Upper lobe of right lung (tissue), 1 donor: ENCODE measurements around the gene PLSCR4. TPM values are rescaled to one million over a fixed set of nuclear protein-coding genes. Genes with fewer than 3 reads are reported as not detected.
A peak's percentile ranks its signal among the peaks of the same experiment; 100 is the strongest.

Experiments
- ATAC-seq: fragments of 200-7000 bp; cut with Tn5 transposase; one replicate; pipeline ENCODE4 v1.9.1; 2020; ENCODE audit warnings: mild to moderate bottlenecking, moderate library complexity
- DNase-seq: peaks from one replicate; pipeline ENCODE4 v3.0.0-alpha.2; 2020
- H3K27ac ChIP-seq: fragments of 200-600 bp; one replicate; pipeline ENCODE4 v1.8.0; 2022
- H3K27me3 ChIP-seq: fragments of 200-600 bp; one replicate; pipeline ENCODE4 v1.8.0; 2022; ENCODE audit warnings: mild to moderate bottlenecking
- H3K36me3 ChIP-seq: fragments of 200-600 bp; one replicate; pipeline ENCODE4 v1.8.0; 2022
- H3K4me1 ChIP-seq: fragments of 200-600 bp; one replicate; pipeline ENCODE4 v1.8.0; 2022
- H3K4me3 ChIP-seq: fragments of 200-600 bp; one replicate; pipeline ENCODE4 v1.8.0; 2022; ENCODE audit warnings: mild to moderate bottlenecking
- H3K9me3 ChIP-seq: fragments of 200-600 bp; one replicate; pipeline ENCODE4 v1.8.0; 2022
- intact Hi-C: fragments of 100-400 bp; cut with DNase I; formaldehyde crosslinking; loops from one replicate; pipeline ENCODE4 v1.11.0; 2022
- total RNA-seq: library from RNA; stranded (reverse); fragmentation: NEBNext Ultra II Directional; extraction: Animal tissue kit (Norgen Biotek cat#: 25700); gene quantifications from one replicate; pipeline ENCODE4 v1.2.1, GENCODE V29; 2021
- TF ChIP-seq, protein P1 (sequence below): fragments of 200-600 bp; IDR thresholded peaks from one replicate; pipeline ENCODE4 v1.8.0; 2022; ENCODE audit warnings: antibody characterized with exemption
- donor health status: DM: no; HTN: yes; CAD: no; lungs with severe emphysema.

PLSCR4 gene
- total RNA-seq, 1 donor from 2014 or later, result 84.1 TPM

DNA sequence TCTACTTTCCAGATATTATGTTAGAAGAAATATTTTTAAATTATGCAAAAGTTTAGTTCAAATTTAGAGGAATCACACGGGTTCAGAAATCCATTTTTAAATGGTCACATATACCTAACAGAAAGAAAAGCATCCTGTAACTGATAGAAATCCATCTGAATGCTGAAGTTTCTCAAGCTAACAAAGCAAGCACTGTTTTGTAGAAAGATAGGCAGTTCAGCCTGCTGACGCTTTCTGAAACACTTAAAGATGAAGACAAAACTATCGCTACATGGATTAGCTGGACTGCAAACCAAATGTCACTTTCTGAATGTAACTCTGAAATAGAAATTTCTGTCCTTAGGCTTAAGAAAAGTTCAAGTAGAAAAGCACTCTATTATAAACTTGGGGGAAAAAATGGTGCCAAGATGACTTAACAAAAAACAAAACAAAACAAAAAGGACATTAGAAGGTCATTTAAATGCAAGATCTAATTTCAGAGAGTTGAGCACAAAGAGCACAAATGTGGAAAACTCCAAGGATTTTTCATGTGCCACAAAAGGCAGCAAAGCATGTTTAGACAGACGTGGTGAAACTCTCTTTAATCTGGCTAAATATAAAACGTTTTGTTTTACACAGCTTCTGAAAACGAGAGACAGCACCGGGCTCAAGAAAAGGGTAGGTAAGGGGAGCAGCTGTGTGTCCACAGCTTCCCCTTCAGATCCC is 91.1 kb downstream of the PLSCR4 start:
- no peaks in the 10 kb centered on the region for H3K27me3 ChIP-seq
- H3K4me1 ChIP-seq, result peaks cover 27% of the 10 kb centered on the region
- H3K4me3 ChIP-seq, result peak overlapping the region; percentile 76
- TF ChIP-seq, protein P1, sequence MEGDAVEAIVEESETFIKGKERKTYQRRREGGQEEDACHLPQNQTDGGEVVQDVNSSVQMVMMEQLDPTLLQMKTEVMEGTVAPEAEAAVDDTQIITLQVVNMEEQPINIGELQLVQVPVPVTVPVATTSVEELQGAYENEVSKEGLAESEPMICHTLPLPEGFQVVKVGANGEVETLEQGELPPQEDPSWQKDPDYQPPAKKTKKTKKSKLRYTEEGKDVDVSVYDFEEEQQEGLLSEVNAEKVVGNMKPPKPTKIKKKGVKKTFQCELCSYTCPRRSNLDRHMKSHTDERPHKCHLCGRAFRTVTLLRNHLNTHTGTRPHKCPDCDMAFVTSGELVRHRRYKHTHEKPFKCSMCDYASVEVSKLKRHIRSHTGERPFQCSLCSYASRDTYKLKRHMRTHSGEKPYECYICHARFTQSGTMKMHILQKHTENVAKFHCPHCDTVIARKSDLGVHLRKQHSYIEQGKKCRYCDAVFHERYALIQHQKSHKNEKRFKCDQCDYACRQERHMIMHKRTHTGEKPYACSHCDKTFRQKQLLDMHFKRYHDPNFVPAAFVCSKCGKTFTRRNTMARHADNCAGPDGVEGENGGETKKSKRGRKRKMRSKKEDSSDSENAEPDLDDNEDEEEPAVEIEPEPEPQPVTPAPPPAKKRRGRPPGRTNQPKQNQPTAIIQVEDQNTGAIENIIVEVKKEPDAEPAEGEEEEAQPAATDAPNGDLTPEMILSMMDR, result no peak
- no peak for ATAC-seq
- H3K9me3 ChIP-seq, result no peaks in the 10 kb centered on the region
- no peaks in the 10 kb centered on the region for H3K36me3 ChIP-seq
- DNase-seq, result no peak
- intact Hi-C loops, result no loop called here
- H3K27ac ChIP-seq, result peak overlapping the region; percentile 93

GRCh38 chr3:146159037-146159436 is 91.9 kb downstream of the PLSCR4 start:
- Histone ChIP-seq H3K27ac (peak overlapping the region; percentile 93), H3K27me3 (no peaks in the 10 kb centered on the region), H3K4me3 (peak overlapping the region; percentile 76), H3K36me3 (no peaks in the 10 kb centered on the region), H3K9me3 (no peaks in the 10 kb centered on the region), H3K4me1 (peaks cover 27% of the 10 kb centered on the region)
- TF ChIP-seq, protein P1, result no peak
- DNase-seq (no peak), ATAC-seq (no peak)
- intact Hi-C loops, result no loop called here

DNA sequence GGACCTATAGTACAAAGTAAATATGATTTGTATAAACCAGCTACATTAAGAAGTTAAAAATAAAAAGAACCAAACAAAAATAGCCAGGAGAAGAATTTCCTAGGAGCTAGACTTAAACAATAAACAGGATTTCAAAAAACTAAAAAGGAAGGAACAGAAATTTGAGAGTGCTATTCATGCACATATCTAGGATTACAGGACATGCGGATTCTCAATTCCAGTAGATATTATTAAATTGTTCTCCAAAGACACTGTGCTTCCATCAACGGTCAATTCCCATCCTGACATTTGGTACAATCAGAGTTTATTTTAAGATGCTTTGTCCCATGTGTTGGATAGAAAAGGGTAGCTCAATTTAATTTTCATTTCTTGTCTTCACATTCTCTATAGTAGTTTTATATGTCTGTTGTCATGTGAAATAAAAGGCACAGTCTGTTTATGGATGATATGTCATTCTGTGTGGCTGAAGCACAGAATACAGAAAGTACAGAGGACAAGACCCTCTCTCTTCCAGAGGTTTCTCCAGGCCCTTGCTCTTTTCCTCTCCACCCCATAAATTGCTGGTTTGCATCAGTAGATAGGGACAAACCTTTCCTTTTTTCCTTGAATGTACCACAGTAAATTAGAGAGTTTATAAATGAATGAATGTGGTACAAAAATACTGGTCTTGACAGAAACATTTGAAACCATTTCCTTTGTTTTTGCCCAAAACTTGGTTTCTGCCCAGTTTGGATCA is 93.4 kb downstream of the PLSCR4 start:
- Histone ChIP-seq H3K27me3 (no peaks in the 10 kb centered on the region), H3K27ac (peak overlapping the region; percentile 60), H3K4me3 (no peak overlapping the region), H3K36me3 (no peaks in the 10 kb centered on the region), H3K4me1 (peaks cover 27% of the 10 kb centered on the region), H3K9me3 (no peaks in the 10 kb centered on the region)
- no peak for DNase-seq
- intact Hi-C loops, result no loop called here
- no peak for ATAC-seq
- TF ChIP-seq, protein P1, result no peak

DNA sequence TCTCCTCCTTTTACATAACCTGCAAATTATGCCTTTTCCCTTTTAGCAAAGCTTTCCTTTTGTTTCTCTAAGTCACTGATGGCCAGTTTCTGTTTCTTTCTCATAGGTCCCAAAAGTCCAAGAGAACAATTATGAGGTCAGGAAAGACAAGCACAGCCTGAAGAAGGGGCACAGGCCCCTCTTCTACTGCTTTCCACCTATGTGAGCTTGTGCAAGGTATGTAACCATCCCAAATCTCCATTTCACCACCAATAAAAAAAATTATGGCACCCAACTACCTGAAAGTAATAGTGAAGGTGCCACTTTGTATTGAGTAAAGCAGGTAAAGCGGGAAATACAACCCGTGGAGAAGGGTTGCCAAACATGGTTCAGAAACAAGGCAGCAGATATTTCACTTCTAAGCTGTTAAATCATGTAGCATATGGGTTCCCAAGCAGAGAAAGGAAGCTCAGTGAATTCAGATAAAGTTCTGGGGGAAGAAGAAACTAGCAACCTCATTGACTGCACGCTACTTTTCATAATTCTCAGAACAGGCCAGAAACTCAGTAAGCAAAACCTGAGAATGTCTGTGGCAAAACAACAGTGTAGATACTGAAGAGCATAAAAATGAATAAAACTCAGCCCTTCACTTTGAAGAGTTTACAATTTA is 94.1 kb downstream of the PLSCR4 start:
- TF ChIP-seq, protein P1, result no peak
- DNase-seq (no peak), ATAC-seq (no peak)
- Histone ChIP-seq H3K36me3 (no peaks in the 10 kb centered on the region), H3K4me3 (peak overlapping the region; percentile 10), H3K27me3 (no peaks in the 10 kb centered on the region), H3K27ac (peak overlapping the region; percentile 60), H3K9me3 (no peaks in the 10 kb centered on the region), H3K4me1 (peaks cover 20% of the 10 kb centered on the region)
- intact Hi-C loops, result no loop called here

GRCh38 chr3:146156095-146156494 is 94.8 kb downstream of the PLSCR4 start:
- ATAC-seq (no peak), DNase-seq (no peak)
- Histone ChIP-seq H3K36me3 (no peaks in the 10 kb centered on the region), H3K27ac (peak overlapping the region; percentile 60), H3K9me3 (no peaks in the 10 kb centered on the region), H3K4me3 (peak overlapping the region; percentile 10), H3K27me3 (no peaks in the 10 kb centered on the region), H3K4me1 (peaks cover 16% of the 10 kb centered on the region)
- TF ChIP-seq, protein P1, result no peak
- intact Hi-C loops, result no loop called here
